GM19193 (cell line): Measurements from ENCODE around the gene P2RX3.

Experiments
- POLR2A ChIP-seq: IDR thresholded peaks from 4 replicates; pipeline ENCODE4 v1.6.1; 2011; ENCODE audit not compliant: insufficient read depth, insufficient read length; ENCODE audit errors: extremely low read depth

Gene P2RX3

GRCh38 chr11:57364851-57365660 is 26.9 kb downstream of the P2RX3 start:
- no peak for TF ChIP-seq POLR2A

GRCh38 chr11:57368106-57368844 is 30.1 kb downstream of the P2RX3 start:
- TF ChIP-seq POLR2A = no peak

- TF ChIP-seq POLR2A = no peak
Observed at GRCh38 chr11:57368845-57369232, 30.7 kb downstream of the P2RX3 start.

- no peak for TF ChIP-seq POLR2A
Observed at GRCh38 chr11:57370251-57370650, 32.1 kb downstream of the P2RX3 start.

- TF ChIP-seq POLR2A = no peak
Observed at GRCh38 chr11:57370941-57371340, 32.8 kb downstream of the P2RX3 start.

GRCh38 chr11:57373146-57373545 is 35.0 kb downstream of the P2RX3 start:
- no peak for TF ChIP-seq POLR2A

GRCh38 chr11:57374966-57375365 is 36.8 kb downstream of the P2RX3 start:
- TF ChIP-seq POLR2A = no peak

GRCh38 chr11:57375490-57375889 is 37.3 kb downstream of the P2RX3 start:
- TF ChIP-seq POLR2A = no peak

GRCh38 chr11:57376095-57377090 is 38.2 kb downstream of the P2RX3 start:
- no peak for TF ChIP-seq POLR2A

GRCh38 chr11:57377107-57377506 is 39.0 kb downstream of the P2RX3 start:
- no peak for TF ChIP-seq POLR2A

- TF ChIP-seq POLR2A = no peak
Observed at GRCh38 chr11:57378186-57378585, 40.0 kb downstream of the P2RX3 start.

- no peak for TF ChIP-seq POLR2A
Observed at GRCh38 chr11:57379732-57380131, 41.6 kb downstream of the P2RX3 start.

GRCh38 chr11:57380975-57381374 is 42.8 kb downstream of the P2RX3 start, which contains the start of gene PRG3:
Gene PRG3 (minus strand): TSS chr11:57381150. CDS start chr11:57380708, 442 bp downstream.
- TF ChIP-seq POLR2A = no peak

GRCh38 chr11:57386178-57386940 is 48.2 kb downstream of the P2RX3 start:
- TF ChIP-seq POLR2A = no peak

GRCh38 chr11:57387289-57388030 is 49.3 kb downstream of the P2RX3 start:
- TF ChIP-seq POLR2A = no peak
